Gastrocnemius medialis (tissue), 4 donors: ENCODE data around the gene PROCA1.

Experiments used
- POLR2A ChIP-seq, 2 donors: fragments of 450-650 bp; IDR thresholded peaks; one replicate each; pipeline ENCODE4 v1.6.1; 2017; ENCODE audit warnings: antibody characterized with exemption in 2 of 2, mild to moderate bottlenecking in 2 of 2, moderate library complexity in 2 of 2
- TF ChIP-seq, protein P1 (sequence below), 5 experiments: fragments of 450-650 bp in 3 of 5; fragments of 200-600 bp in 2 of 5; sonication (generic) in 2 of 5; IDR thresholded peaks in 4 of 5; conservative IDR thresholded peaks in 1 of 5; 1 replicate in 4 of 5; 2 replicates in 1 of 5; pipeline ENCODE4 v1.5.1; 2016 to 2019; ENCODE audit warnings: antibody characterized with exemption in 5 of 5, mild to moderate bottlenecking in 3 of 5, moderate library complexity in 3 of 5

DNA sequence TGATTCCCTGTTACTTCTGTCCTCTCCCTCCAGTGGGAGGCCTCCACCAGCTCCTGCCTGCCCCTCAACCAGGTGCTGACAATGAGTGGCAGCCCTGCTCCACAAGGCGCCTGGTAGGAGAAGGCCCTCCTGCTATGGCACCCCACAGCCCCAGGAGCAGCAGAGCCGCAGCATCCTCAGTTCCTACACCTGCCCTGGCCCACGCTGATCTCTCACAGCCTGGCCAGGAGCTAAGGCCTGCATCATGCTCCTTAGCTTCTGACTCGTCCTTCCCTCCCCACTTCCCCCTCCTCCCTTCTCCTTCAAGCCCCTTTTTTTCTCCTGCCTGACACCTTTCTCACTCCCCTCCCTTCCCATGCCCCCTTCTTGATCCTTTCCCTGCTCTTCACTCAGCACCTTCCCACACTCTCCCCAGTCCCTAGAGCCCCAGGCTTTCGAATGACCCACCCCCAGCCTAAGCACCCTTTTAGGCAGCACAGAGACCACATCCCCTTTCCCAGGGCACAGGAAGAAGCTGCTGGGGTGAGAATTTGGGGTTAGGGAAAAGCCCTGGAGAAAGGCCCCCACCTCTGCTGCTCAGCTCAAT lies 6.5 kb downstream of the PROCA1 start:
- TF ChIP-seq, protein P1, sequence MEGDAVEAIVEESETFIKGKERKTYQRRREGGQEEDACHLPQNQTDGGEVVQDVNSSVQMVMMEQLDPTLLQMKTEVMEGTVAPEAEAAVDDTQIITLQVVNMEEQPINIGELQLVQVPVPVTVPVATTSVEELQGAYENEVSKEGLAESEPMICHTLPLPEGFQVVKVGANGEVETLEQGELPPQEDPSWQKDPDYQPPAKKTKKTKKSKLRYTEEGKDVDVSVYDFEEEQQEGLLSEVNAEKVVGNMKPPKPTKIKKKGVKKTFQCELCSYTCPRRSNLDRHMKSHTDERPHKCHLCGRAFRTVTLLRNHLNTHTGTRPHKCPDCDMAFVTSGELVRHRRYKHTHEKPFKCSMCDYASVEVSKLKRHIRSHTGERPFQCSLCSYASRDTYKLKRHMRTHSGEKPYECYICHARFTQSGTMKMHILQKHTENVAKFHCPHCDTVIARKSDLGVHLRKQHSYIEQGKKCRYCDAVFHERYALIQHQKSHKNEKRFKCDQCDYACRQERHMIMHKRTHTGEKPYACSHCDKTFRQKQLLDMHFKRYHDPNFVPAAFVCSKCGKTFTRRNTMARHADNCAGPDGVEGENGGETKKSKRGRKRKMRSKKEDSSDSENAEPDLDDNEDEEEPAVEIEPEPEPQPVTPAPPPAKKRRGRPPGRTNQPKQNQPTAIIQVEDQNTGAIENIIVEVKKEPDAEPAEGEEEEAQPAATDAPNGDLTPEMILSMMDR (IDR thresholded peaks at IDR 0.05 in 4 of 5, conservative IDR thresholded peaks at IDR 0.05 in 1 of 5) = no peak
- no peak for TF ChIP-seq POLR2A (IDR thresholded peaks at IDR 0.05)
